Measurements from ENCODE around the gene NDST3. TPM values are rescaled to one million over a fixed set of nuclear protein-coding genes. Genes with fewer than 3 reads are reported as not detected.

The NDST3 gene
- total and polyA plus RNA-seq, 2 experiments from 2014 or later = 0.07 to 0.24 TPM

DNA sequence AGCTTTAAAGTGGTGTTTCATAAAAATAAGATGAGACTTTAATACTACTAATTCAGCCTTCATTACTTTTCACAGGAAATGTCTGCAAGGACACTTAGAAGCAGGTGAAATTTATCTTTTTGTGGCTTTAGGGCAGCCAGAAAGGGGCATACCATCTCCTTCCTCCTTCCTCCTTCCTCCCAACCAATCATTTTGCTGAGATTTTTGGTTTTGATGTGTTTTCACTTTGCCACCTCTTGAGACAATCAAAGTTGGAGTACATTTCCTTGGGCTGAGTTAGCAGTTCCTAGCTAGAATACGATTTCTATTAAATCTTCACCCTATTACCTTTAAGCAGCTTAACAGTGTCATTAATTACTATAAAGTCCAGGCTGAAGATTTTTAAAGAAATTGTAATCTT is 5.1 kb upstream of the NDST3 start:
- peaks cover 16% of the 10 kb centered on the region for H3K27me3 ChIP-seq
- DNase-seq (ENCODE audit: low read depth in 1 of 2, low spot score in 1 of 2) = no peak
- no peaks in the 10 kb centered on the region for H3K36me3 ChIP-seq
- H3K4me1 ChIP-seq (ENCODE audit: low read depth) = no peaks in the 10 kb centered on the region
- no peak overlapping the region for H3K4me3 ChIP-seq
- no peak overlapping the region for H3K27ac ChIP-seq
- H3K9me3 ChIP-seq (ENCODE audit: low read depth) = no peaks in the 10 kb centered on the region
- TF ChIP-seq CTCF (IDR thresholded peaks at IDR 0.05; ENCODE audit: low read depth, low read length) = no peak

DNA sequence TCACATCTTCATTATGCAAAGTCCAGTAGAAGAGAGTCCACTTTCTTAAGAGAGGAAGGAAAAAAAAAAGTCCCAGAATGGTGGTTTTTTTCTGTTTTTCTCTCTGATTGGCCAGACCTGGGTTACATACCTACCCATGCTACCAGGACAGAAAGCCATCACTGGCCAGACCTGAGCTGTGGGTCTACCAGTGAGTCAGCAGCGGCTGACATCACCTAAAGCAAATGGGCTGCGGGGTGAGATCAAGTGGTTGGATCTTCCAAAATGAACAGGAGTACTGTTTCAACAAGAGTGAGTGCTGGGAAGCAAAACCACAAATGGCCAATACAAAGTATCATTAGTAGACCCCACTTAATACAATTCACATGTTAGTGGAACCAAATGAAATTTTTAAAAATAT is 1.6 kb upstream of the NDST3 start:
- Histone ChIP-seq H3K9me3 (ENCODE audit: low read depth) (no peaks in the 10 kb centered on the region), H3K4me1 (ENCODE audit: low read depth) (no peaks in the 10 kb centered on the region), H3K36me3 (no peaks in the 10 kb centered on the region), H3K27ac (no peak overlapping the region), H3K27me3 (peaks cover 16% of the 10 kb centered on the region), H3K4me3 (peak overlapping the region; percentile 56)
- DNase-seq (ENCODE audit: low read depth in 1 of 2, low spot score in 1 of 2) = no peak
- no peak for TF ChIP-seq CTCF (IDR thresholded peaks at IDR 0.05; ENCODE audit: low read depth, low read length)

- H3K27ac ChIP-seq = no peak overlapping the region
- TF ChIP-seq CTCF (IDR thresholded peaks at IDR 0.05; ENCODE audit: low read depth, low read length) = no peak
- peak; percentile 50 to 66 for DNase-seq (ENCODE audit: low read depth in 1 of 2, low spot score in 1 of 2)
- no peaks in the 10 kb centered on the region for H3K36me3 ChIP-seq
- H3K27me3 ChIP-seq = peaks cover 16% of the 10 kb centered on the region
- H3K4me1 ChIP-seq (ENCODE audit: low read depth) = no peaks in the 10 kb centered on the region
- H3K4me3 ChIP-seq = peak overlapping the region; percentile 56
- no peaks in the 10 kb centered on the region for H3K9me3 ChIP-seq (ENCODE audit: low read depth)
These were observed 886 bp upstream of the NDST3 start for GRCh38 chr4:118033148-118034052.

DNA sequence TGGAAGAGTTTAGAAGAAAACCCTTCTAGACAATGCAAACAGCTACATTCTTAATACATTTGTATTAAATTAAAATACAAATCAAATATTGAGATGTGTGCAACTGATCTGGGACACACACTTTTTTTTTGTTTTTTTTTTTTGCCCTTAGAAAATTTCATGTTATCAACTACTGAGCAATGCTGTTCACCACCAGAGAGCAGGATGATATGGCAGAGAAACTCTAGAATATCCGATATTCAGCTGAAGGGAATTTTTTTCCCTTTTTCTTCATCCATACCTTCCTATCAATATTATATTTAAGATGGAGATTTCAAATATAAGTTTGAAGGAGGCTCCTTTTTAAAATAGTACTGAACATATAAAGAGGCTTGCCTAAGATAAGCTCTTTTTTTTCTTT is 1.0 kb downstream of the NDST3 start:
- no peak for DNase-seq (ENCODE audit: low read depth in 1 of 2, low spot score in 1 of 2)
- H3K4me3 ChIP-seq = no peak overlapping the region
- H3K36me3 ChIP-seq = no peaks in the 10 kb centered on the region
- H3K9me3 ChIP-seq (ENCODE audit: low read depth) = no peaks in the 10 kb centered on the region
- H3K4me1 ChIP-seq (ENCODE audit: low read depth) = no peaks in the 10 kb centered on the region
- TF ChIP-seq CTCF (IDR thresholded peaks at IDR 0.05; ENCODE audit: low read depth, low read length) = no peak
- H3K27me3 ChIP-seq = peaks cover 16% of the 10 kb centered on the region
- H3K27ac ChIP-seq = no peak overlapping the region

GRCh38 chr4:118036336-118036735 is 2.0 kb downstream of the NDST3 start:
- no peaks in the 10 kb centered on the region for H3K4me1 ChIP-seq (ENCODE audit: low read depth)
- H3K27me3 ChIP-seq = peaks cover 16% of the 10 kb centered on the region
- TF ChIP-seq CTCF (IDR thresholded peaks at IDR 0.05; ENCODE audit: low read depth, low read length) = no peak
- H3K9me3 ChIP-seq (ENCODE audit: low read depth) = no peaks in the 10 kb centered on the region
- no peaks in the 10 kb centered on the region for H3K36me3 ChIP-seq
- DNase-seq (ENCODE audit: low read depth in 1 of 2, low spot score in 1 of 2) = no peak
- H3K4me3 ChIP-seq = no peak overlapping the region
- H3K27ac ChIP-seq = no peak overlapping the region

Data from cardiac muscle cell (in vitro differentiated cells and primary cell).